ENCODE results near the gene RHCE.
"Not testable (repeated sequence)": the region's sequence is repeated elsewhere in the genome, so short reads cannot be mapped to it uniquely, and the experiment has no call there.

The RHCE gene

DNA sequence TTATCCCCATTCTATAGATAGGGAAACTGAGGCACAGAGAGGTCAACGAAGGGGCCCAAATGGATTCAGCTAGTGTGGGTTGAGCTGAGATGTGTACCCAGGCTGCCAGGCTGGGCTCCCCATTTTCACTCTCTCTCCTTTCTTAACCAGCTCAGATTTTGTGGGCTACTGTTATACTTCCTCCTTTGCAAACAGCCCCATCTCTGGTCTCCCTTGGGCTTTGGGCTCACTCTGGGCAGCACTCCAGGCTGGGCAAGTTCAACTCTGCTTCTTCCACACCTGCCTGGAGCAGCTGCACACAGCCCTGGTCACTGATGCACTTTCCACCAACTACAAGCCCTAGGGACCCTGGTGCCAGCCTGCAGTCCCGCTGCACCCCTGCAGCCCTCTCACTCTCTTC, 22.5 kb downstream of the RHCE start:
- not testable (repeated sequence) for H3K9ac ChIP-seq (ENCODE audit: insufficient read length, low read depth); H3K4me3 ChIP-seq (ENCODE audit: insufficient read length, low read depth); DNase-seq (ENCODE audit: low read depth, low spot score); H3K36me3 ChIP-seq (ENCODE audit: insufficient read depth, insufficient read length, low read length); H3K9me3 ChIP-seq (ENCODE audit: insufficient read depth, low read length); H3K4me1 ChIP-seq (ENCODE audit: insufficient read depth, insufficient read length); H3K27me3 ChIP-seq (ENCODE audit: insufficient read depth, insufficient read length)

DNA sequence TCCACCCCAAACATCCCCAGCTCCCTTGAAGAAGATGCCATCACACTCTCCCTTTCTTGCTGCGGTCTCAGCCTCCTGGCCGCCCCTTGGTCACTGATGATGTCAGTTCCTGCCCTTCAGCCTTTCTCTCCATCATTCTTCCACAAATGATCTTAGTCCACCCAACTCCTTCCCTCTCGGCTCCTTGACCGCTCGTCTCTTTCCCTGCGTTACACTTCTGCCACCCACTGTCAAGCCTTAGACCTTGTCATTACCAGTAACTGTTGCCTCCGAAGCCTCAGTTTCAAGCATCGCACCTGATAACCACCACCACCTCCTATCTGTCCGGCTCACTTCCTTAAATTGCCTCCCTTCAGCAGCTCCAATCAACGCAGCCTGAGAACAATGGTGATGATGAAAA, 23.1 kb downstream of the RHCE start:
- not testable (repeated sequence) for H3K9me3 ChIP-seq (ENCODE audit: insufficient read depth, low read length); DNase-seq (ENCODE audit: low read depth, low spot score); H3K4me1 ChIP-seq (ENCODE audit: insufficient read depth, insufficient read length); H3K27me3 ChIP-seq (ENCODE audit: insufficient read depth, insufficient read length); H3K36me3 ChIP-seq (ENCODE audit: insufficient read depth, insufficient read length, low read length); H3K9ac ChIP-seq (ENCODE audit: insufficient read length, low read depth); H3K4me3 ChIP-seq (ENCODE audit: insufficient read length, low read depth)

DNA sequence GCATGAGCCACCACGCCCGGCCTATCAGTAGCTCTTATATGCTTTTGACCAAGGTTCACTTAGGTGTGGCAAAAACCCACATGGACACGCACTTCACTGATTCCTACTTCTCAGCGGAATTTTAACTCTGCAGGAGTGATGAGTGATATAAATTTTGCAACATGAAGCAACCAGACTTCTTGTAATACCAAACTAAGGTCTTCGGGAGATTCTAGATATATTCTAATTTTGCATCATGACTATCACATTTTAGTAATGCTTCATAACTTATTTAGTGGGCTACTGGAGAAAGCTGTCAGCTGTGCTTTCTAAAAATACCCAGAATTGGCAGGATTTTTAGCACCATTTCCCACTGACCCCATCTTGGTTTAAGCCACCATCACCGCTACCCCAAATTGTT, 27.8 kb downstream of the RHCE start:
- Histone ChIP-seq H3K27me3 (ENCODE audit: insufficient read depth, insufficient read length) (no peaks in the 10 kb centered on the region), H3K4me1 (ENCODE audit: insufficient read depth, insufficient read length) (peaks cover 2% of the 10 kb centered on the region), H3K4me3 (ENCODE audit: insufficient read length, low read depth) (no peak overlapping the region), H3K9ac (ENCODE audit: insufficient read length, low read depth) (no peak overlapping the region), H3K9me3 (ENCODE audit: insufficient read depth, low read length) (no peaks in the 10 kb centered on the region), H3K36me3 (ENCODE audit: insufficient read depth, insufficient read length, low read length) (no peaks in the 10 kb centered on the region)
- no peak for DNase-seq (ENCODE audit: low read depth, low spot score)
- TF ChIP-seq YY1 (IDR thresholded peaks at IDR 0.05; ENCODE audit: insufficient read depth, insufficient read length) (no peak), SUZ12 (IDR thresholded peaks at IDR 0.05; ENCODE audit: extremely low read depth, insufficient read depth, insufficient read length) (no peak), ZNF274 (IDR thresholded peaks at IDR 0.05; ENCODE audit: low read depth, low read length) (no peak)

GRCh38 chr1:25389721-25390120, 30.9 kb downstream of the RHCE start:
- DNase-seq (ENCODE audit: low read depth, low spot score); H3K4me1 ChIP-seq (ENCODE audit: insufficient read depth, insufficient read length); H3K36me3 ChIP-seq (ENCODE audit: insufficient read depth, insufficient read length, low read length); H3K9ac ChIP-seq (ENCODE audit: insufficient read length, low read depth); H3K27me3 ChIP-seq (ENCODE audit: insufficient read depth, insufficient read length); H3K9me3 ChIP-seq (ENCODE audit: insufficient read depth, low read length); H3K4me3 ChIP-seq (ENCODE audit: insufficient read length, low read depth): not testable (repeated sequence)

- not testable (repeated sequence) for DNase-seq (ENCODE audit: low read depth, low spot score)
Measured at GRCh38 chr1:25388691-25389090, 31.9 kb downstream of the RHCE start.

GRCh38 chr1:25387096-25387495, 33.5 kb downstream of the RHCE start:
- not testable (repeated sequence) for DNase-seq (ENCODE audit: low read depth, low spot score); H3K9me3 ChIP-seq (ENCODE audit: insufficient read depth, low read length)

More at GRCh38 chr1:25388691-25389090, 31.9 kb downstream of the RHCE start:
- H3K4me1 ChIP-seq (ENCODE audit: insufficient read depth, insufficient read length); H3K36me3 ChIP-seq (ENCODE audit: insufficient read depth, insufficient read length, low read length); H3K9me3 ChIP-seq (ENCODE audit: insufficient read depth, low read length); H3K9ac ChIP-seq (ENCODE audit: insufficient read length, low read depth); H3K4me3 ChIP-seq (ENCODE audit: insufficient read length, low read depth); H3K27me3 ChIP-seq (ENCODE audit: insufficient read depth, insufficient read length): not testable (repeated sequence)

DNA sequence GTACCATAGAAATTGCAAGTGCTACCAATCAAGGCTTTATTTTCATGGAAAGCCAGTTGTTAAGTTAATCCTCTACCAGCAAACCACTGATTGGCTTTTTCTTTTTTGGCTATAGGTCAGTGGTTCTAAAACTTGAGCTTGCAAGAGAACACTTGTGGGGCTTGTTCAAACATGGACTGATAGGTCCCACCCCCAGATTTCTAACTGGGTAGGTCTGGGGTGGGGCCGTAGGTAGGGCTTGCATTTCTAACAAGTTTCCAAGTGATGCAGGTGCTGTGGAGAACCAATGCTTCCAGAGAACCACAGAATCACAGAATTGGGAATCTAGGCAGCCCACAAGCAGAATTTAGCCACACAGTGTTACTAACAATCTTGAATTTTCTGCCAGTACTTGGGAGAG, 36.8 kb downstream of the RHCE start:
- not testable (repeated sequence) for H3K4me3 ChIP-seq (ENCODE audit: insufficient read length, low read depth); H3K27me3 ChIP-seq (ENCODE audit: insufficient read depth, insufficient read length); DNase-seq (ENCODE audit: low read depth, low spot score); H3K9me3 ChIP-seq (ENCODE audit: insufficient read depth, low read length); H3K4me1 ChIP-seq (ENCODE audit: insufficient read depth, insufficient read length); H3K36me3 ChIP-seq (ENCODE audit: insufficient read depth, insufficient read length, low read length); H3K9ac ChIP-seq (ENCODE audit: insufficient read length, low read depth)

More at GRCh38 chr1:25387096-25387495, 33.5 kb downstream of the RHCE start:
- H3K4me3 ChIP-seq (ENCODE audit: insufficient read length, low read depth); H3K36me3 ChIP-seq (ENCODE audit: insufficient read depth, insufficient read length, low read length); H3K4me1 ChIP-seq (ENCODE audit: insufficient read depth, insufficient read length); H3K9ac ChIP-seq (ENCODE audit: insufficient read length, low read depth); H3K27me3 ChIP-seq (ENCODE audit: insufficient read depth, insufficient read length): not testable (repeated sequence)

- not testable (repeated sequence) for H3K9me3 ChIP-seq (ENCODE audit: insufficient read depth, low read length); H3K4me1 ChIP-seq (ENCODE audit: insufficient read depth, insufficient read length); H3K36me3 ChIP-seq (ENCODE audit: insufficient read depth, insufficient read length, low read length); DNase-seq (ENCODE audit: low read depth, low spot score); H3K9ac ChIP-seq (ENCODE audit: insufficient read length, low read depth); H3K4me3 ChIP-seq (ENCODE audit: insufficient read length, low read depth); H3K27me3 ChIP-seq (ENCODE audit: insufficient read depth, insufficient read length)
Measured at GRCh38 chr1:25383090-25383489, 37.5 kb downstream of the RHCE start.

DNA sequence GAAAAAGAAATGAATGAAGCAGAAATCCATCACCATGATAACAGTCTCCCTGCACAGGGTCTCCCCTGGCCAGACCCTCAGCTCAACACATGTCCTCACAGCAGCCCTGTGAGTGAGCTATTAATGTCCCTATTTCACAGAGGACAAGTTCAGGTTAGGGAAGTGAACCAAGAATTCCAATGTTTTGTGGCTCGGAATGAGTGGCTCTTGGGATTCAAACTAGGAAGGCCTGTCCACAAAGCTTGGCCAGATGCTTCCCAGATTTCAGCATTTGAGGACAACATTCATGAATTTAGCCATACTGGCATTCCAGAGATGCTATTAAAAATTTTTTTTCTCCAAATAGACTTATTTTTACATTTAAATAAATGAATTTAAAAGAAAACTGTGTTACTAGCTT, 38.1 kb downstream of the RHCE start:
- not testable (repeated sequence) for H3K4me3 ChIP-seq (ENCODE audit: insufficient read length, low read depth); H3K9ac ChIP-seq (ENCODE audit: insufficient read length, low read depth); H3K36me3 ChIP-seq (ENCODE audit: insufficient read depth, insufficient read length, low read length); H3K9me3 ChIP-seq (ENCODE audit: insufficient read depth, low read length); DNase-seq (ENCODE audit: low read depth, low spot score); H3K27me3 ChIP-seq (ENCODE audit: insufficient read depth, insufficient read length); H3K4me1 ChIP-seq (ENCODE audit: insufficient read depth, insufficient read length)

GRCh38 chr1:25378367-25378766, 42.3 kb downstream of the RHCE start:
- H3K9ac ChIP-seq (ENCODE audit: insufficient read length, low read depth); H3K4me1 ChIP-seq (ENCODE audit: insufficient read depth, insufficient read length); DNase-seq (ENCODE audit: low read depth, low spot score); H3K27me3 ChIP-seq (ENCODE audit: insufficient read depth, insufficient read length); H3K9me3 ChIP-seq (ENCODE audit: insufficient read depth, low read length); H3K4me3 ChIP-seq (ENCODE audit: insufficient read length, low read depth); H3K36me3 ChIP-seq (ENCODE audit: insufficient read depth, insufficient read length, low read length): not testable (repeated sequence)

- not testable (repeated sequence) for H3K9ac ChIP-seq (ENCODE audit: insufficient read length, low read depth); H3K36me3 ChIP-seq (ENCODE audit: insufficient read depth, insufficient read length, low read length); H3K9me3 ChIP-seq (ENCODE audit: insufficient read depth, low read length); H3K4me3 ChIP-seq (ENCODE audit: insufficient read length, low read depth); DNase-seq (ENCODE audit: low read depth, low spot score); H3K27me3 ChIP-seq (ENCODE audit: insufficient read depth, insufficient read length)
- peaks cover 11% of the 10 kb centered on the region for H3K4me1 ChIP-seq (ENCODE audit: insufficient read depth, insufficient read length)
Measured at GRCh38 chr1:25371757-25372156, 48.9 kb downstream of the RHCE start.

DNA sequence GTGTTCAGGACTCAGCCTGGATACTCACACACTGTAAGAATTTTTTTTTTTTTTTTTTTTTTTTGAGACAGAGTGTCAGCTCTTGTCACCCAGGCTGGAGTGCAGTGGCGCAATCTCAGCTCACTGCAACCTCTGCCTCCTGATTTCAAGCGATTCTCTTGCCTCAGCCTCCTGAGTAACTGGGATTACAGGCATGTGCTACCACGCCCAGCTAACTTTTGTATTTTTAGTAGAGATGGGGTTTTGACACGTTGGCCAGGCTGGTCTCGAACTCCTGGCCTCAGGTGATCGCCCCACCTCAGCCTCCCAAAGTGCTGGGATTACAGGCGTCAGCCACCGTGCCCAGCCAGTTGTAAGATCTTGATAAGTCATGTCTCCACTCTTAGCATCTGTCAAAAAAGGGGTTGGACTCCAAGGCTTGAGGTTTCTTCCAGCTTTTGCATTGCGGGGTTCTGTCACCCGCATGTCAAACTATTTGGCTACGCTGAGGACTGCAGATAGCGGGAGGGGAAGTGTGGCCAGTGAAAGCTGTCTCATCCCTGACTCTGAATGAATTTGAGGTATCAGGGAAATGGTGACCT, 50.8 kb downstream of the RHCE start:
- not testable (repeated sequence) for DNase-seq (ENCODE audit: low read depth, low spot score); H3K36me3 ChIP-seq (ENCODE audit: insufficient read depth, insufficient read length, low read length)

More for the DNA sequence above, 50.8 kb downstream of the RHCE start:
- H3K4me1 ChIP-seq (ENCODE audit: insufficient read depth, insufficient read length) = peaks cover 11% of the 10 kb centered on the region
- H3K9me3 ChIP-seq (ENCODE audit: insufficient read depth, low read length); H3K27me3 ChIP-seq (ENCODE audit: insufficient read depth, insufficient read length); H3K9ac ChIP-seq (ENCODE audit: insufficient read length, low read depth); H3K4me3 ChIP-seq (ENCODE audit: insufficient read length, low read depth): not testable (repeated sequence)
